Measurements from ENCODE around the gene DDX10.
"Not testable (repeated sequence)": the region's sequence is repeated elsewhere in the genome, so short reads cannot be mapped to it uniquely, and the experiment has no call there.

DDX10 gene

DNA sequence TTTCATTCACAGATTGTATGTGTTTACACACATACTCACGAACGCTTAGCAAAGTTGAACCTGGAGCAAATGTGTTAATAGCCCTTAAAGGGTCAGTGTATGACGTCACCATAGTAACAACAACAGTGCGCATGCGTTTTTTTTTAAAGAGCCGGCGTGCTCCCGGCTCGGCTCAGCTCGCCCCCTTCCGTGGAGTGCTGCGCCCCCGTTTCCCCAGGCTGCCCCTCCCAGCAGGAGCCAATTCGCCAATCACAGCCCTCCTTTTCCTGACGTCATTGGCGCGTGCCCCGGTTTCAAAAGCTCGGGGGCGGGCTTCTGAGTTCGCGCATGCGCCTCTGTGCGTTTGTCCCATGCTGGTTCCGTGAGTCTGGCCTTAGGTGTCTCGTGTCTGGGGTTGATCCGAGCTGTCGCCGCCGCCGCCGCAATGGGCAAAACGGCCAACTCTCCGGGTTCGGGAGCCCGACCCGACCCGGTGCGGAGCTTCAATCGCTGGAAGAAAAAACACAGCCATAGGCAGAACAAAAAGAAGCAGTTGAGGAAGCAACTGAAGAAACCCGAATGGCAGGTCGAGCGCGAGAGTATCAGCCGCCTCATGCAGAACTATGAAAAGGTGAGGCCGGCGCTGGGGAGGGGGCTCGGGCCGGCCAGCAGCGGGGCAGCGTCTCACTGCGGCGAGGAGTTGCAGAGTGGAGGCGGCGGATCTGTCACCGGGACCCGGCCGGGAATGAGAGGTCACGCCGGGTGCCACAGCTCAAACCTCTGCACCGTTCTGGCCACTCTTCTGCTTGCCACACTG lies at the start of gene DDX10:
TSS of gene DDX10 (plus strand) at position 340 of the 796 bp plus-strand sequence. CDS start at position 425, 85 bp downstream.
- peak; percentile 96 for DNase-seq (ENCODE audit: low read depth)

DNA sequence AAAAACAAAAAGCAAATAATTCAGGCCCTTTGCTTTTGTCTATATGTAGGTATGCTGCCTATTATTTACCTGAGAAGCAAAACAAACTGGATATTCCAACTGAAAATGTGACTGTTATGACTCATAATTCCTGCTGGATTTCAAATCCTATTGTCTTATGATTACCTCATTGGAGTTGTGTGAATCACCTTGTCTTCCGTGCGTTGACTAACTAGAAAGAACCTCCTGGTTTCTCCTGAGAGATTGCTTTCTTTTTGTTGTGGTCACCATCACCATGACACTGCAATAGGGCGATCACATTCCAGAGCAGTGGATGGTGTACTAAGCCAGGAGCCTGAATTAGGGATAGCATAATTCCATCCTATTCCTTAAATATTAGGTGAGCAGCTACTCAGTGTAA lies 48.3 kb upstream of the DDX10 start:
- no peak for DNase-seq (ENCODE audit: low read depth)

DNA sequence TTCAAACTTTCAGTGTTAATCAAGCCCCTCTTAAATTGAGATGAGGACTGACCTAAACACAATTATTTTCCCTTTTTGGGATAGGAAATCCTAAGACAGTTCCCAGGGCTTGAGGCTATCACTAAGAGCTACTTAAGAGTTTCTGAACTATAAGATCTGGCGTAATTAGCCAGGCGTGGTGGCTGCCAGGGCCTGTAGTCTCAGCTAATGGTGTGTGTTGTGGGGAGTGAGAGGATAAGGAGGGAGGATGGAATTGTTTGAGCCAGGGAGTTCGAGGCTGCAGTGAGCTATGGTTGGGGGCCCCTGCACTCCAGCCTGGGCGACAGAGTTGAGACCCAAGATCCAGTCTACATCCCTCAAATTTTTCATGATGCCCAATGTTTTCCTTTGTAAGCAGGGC lies 47.8 kb upstream of the DDX10 start:
- no peak for DNase-seq (ENCODE audit: low read depth)

DNA sequence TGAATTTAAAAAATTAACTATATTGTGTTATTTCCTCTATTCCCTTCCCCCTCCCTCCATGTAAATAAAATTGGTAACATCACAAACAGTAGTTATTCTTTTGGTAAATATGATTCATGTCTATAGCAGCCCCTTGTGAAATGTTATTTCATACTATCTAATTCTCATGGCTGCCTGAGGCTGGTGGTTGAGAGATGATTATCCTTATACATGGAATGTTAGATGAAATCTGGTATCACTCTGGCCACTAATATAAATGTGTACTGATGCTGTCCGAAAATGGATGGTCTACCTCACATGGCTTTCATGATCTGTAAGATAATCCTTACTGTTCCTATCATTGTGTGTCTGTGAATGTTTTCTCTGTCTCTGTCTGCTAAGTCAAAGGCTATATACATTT lies 46.3 kb upstream of the DDX10 start:
- DNase-seq (ENCODE audit: low read depth) = no peak

DNA sequence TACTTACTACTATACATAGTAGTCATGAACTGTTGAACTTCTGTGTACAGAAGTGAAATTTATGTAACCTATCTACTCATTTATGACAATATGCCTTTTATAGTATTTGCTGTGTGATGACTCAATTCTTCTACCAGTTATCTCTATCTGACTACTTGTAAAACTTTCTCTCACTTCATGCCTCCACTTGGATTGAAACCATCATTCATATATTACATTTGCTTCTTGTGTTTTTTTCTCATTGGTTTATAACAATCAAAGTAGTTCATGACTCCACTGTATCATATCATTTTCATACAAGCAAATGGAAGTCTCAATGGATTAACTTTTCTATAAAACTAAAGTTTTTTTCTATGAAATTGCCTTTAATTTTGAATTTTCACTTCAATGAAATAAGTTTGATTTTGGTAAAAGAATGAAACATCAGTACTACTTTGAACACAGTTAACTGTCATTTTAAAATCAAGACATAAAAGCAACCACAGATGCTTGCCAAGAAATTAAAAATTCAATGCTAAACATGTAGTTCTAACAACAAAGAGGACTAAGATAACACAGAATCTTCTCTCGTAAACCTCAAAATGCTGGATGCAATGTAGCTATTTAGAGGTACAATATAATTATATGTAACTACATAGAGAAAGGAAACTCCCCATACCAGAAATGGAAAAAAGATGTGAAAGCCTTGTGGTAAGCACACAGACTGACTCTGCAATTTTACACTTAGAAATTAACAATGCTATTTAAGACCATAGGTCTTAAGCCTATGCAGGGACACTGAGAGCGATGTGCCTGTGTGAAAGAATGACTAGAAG lies 43.7 kb upstream of the DDX10 start:
- DNase-seq (ENCODE audit: low read depth) = no peak

DNA sequence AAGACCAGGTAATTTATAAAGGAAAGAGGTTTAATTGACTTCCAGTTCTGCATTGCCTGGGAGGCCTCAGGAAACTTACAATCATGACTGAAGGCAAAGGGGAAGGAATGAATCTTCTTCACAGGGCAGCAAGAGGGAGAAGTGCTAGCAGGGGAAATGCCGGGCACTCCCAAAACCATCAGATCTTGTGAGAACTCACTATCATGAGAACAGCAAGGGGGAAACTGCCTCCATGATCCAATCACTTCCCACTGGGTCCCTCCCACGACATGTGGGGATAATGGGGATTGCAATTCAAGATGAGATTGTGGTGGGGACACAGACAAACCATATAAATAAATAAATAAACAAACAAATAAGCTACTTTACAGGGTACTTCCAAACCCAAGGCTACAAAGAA lies 42.5 kb upstream of the DDX10 start:
- no peak for DNase-seq (ENCODE audit: low read depth)

DNA sequence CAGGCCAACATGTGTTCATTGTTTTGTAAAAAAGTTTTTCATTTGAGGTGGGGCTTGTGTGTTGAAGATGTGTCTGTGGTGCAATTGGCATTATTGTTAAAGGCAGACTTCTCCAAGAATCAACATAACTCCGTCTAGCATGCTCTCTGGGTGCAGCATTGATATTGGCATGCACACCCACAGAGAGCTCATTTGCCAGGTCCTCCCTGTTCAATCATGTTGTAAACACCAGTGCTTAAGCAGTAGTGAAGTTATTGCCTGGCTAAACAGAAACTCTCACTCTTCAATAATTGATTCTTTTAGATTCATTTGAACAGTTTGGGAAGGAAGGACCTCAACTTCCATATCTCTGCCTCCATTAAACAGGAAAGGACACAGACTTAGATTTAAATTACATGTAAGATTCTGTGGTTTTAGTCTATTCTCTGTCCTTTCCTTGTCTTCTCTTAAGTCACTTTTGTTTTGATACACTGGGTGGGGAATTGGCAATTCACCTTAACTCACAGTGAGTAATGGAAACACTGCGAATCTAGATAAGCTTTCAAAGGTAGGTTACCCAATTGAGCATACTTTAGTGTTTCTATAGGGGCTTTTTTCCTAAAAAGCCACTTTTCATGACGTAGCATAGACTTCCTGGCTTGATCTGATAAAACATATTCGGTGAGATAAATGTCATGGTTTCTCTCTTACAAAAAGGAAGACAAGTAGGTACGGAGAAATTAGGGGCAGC lies 40.5 kb upstream of the DDX10 start:
- no peak for DNase-seq (ENCODE audit: low read depth)

DNA sequence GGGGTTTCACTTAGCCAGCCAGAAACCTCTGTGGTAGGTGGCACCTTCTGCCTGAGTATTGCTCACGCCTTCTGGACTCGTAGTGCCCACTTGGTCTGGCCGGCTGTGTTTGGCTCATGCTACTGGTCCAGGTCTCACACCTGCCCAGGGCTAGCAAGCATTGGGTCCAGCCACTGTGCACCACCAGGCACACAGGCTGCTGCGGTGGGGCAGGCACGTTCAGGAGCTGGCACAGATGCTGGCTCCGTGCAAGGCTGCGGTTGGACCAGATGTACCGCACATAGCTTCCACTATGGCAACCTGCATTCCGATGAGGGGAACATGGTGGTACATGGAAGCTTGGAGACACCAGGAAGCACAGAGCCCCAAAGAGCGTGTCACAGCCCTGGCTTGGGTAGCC lies 36.5 kb upstream of the DDX10 start:
- DNase-seq (ENCODE audit: low read depth) = no peak

DNA sequence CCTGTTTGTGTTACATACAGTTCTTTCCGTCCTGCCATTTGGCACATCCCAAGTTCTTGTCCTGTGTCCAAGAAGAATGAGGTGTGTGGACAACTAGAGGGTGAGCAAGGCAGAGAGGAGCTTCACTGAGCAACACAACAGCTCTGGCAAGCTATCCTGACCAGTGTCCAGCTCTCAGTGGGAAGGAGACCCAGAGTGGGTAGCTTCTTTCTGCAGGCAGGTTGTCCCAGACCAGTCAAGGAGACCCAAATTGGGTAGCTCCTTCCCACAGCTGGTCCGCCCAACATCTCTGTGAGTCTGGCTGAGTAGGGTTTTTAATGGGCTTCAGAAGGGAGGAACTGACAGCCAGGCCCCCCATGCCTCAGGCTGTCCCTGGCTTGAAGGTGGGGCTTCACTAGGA lies 36.1 kb upstream of the DDX10 start:
- DNase-seq (ENCODE audit: low read depth) = no peak

DNA sequence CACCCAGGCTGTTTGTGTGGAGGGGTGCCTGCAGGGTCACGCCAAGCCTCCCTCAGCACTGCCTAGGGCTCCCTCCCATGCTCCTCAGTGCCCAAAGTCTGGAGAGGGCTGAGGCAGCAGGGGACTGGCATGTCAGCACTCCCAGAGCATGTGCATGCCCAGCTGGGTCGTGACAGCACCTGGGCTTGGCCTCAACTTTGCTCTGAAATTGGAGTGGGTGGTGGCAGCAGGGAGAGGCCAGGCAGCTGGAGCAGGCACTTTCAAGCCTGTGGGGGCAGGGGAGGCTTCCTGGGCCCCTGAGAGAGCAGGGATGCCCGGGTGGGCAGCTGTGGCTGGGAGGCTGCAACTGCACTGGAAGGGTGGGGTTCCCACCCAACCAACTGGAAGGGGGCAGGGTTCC lies 35.6 kb upstream of the DDX10 start:
- DNase-seq (ENCODE audit: low read depth) = no peak

DNA sequence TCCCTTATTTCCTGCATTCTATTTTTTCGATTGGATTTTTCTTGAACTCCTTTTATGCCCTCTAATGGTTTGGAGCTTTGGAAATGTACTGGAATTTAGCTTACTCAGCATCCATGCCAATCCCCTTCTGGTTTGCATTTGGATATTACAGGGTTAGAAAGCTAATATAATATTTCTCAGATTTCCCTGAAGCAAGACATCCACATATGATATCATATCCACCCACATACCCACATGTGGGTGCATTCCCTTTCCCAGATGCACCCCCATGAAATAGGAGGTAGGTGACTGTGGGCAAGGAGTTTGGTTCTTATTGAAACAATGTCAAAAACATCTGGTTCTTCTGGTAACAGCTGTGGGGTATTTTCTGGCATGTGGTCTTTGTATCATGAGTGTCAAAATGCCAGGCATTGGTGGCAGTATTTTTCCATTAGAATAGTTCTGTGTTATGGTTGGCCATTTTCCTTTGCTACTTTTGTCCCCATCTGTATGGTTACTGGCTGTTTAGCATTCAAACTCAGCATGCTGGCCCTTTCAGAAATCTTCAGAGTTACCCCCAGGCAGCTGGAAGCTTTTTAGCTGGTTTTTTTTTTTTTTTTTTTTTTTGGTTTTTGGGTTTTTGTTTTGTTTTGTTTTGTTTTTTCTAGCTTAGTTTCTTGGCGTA lies 32.7 kb upstream of the DDX10 start:
- no peak for DNase-seq (ENCODE audit: low read depth)

DNA sequence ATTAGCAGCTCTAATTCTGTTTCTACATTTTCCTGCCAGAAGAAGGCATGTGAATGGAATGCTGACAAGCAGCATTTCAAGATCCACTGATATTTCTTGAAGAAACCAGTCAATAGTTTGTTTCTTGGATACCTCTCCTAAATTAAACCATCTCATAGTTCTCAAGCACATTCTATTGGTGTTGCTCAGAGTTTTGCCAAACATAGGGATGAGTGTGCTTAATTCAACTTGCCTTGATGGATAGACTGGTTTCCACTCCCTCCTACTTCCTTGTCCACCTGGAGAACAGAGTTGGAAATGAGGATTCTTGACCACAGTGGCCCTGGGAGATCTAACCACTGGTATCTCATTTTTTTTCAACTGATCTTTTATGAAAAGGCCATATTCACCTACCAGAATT lies 29.8 kb upstream of the DDX10 start:
- no peak for DNase-seq (ENCODE audit: low read depth)

DNA sequence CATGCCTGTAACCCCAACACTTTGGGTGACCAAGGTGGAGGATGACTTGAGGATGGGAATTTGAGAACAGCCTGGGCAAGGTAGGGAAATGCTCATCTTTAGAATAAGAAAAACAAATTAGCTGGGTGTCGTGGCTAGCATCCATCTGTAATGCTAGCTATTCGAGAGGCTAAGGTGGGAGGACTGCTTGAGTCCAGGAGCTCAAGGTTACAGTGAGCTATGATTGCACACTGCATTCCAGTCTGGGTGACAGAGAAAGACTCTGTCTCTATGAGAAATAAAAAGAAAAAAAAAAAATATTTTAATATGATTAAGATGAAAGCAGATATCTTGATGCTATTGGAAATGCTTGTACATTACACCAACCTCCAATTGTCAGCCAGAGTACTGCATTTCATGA lies 28.6 kb upstream of the DDX10 start:
- DNase-seq (ENCODE audit: low read depth) = no peak

DNA sequence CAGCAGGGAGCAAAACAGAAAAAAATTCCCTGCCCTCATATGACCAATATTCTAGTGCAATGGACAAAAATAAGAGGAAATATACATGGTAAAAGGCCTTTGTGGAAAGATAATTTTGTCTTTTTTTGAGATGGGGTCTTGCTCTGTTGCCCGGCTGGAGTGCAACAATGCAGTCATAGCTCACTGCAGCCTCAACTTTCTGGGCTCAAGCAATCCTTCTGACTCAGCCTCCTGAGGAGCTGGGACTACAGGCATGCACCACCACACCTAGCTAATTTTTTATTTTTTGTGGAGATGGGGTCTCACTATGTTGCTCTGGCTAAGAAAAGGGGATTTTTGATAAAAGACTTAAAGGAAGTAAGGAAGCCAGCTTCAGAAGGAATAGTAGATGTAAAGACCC lies 25.7 kb upstream of the DDX10 start:
- DNase-seq (ENCODE audit: low read depth) = no peak

DNA sequence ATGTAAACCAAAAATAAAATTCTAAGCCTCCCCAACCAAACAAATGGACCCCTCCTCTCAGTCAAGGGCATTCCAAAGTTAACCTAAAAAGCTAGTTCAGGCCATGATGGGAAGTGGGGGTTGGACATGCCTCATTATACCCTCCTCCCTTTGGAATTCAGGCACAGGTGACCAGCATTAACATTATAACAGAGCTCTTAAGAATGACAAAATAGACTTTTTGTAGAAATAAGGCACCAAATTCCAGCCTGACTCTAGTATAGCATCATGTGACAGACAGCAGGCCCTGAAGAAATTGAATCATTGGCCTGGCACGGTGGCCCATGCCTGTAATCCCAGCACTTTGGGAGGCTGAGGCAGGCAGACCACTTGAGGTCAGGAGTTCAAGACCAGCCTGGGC lies 23.1 kb upstream of the DDX10 start:
- DNase-seq (ENCODE audit: low read depth) = not testable (repeated sequence)

DNA sequence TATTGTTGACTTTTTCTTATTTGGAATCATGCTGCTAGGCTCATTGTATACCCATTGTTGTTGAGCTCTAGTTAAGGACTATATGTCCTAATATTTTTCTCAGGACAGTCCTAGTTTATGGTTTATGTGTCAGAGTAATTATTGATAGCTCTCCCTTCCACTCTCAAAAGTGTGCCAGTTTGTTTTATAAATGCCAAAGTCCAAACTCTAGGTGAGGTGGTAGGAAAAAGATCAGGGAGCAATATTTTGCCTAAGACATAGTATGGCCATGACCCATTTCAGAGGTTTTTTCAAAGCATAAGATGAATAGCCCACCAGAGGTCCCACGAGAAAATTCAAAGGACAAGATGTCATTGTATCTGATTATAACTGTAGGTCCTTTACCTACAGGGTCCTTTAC lies 20.9 kb upstream of the DDX10 start:
- no peak for DNase-seq (ENCODE audit: low read depth)

DNA sequence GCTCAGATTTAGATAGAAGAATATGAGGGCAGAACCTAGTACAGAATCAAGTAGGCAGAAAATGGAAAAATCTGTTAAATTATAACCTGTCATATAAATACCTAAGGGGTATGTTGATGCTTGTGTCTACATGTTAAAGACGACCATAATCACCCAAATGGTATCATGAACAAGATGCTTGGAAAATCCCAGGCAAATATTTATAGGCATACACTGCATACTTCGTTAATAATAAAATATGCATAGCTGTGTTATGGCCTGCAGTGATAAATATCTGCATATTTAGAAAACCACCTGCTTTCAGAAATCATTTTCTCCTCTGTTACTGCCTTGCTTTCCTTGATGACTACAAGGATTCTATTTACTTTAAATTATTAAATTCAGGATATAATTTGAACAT lies 18.9 kb upstream of the DDX10 start:
- DNase-seq (ENCODE audit: low read depth) = no peak

DNA sequence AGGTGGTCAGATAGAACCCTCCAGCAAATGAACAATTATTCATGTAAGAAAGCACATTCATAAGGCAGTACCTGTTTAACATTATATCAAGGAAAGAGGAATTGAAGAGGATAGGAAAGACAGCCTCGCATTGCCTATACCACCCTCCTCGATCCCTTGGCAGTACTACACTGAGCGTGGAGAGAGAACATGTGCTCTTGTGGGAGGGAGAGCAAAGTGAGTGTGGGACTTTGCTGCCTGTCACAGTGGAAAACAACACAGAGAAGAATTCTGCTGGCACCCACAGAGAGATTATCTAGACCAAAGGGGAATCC lies 17.5 kb upstream of the DDX10 start:
- no peak for DNase-seq (ENCODE audit: low read depth)

DNA sequence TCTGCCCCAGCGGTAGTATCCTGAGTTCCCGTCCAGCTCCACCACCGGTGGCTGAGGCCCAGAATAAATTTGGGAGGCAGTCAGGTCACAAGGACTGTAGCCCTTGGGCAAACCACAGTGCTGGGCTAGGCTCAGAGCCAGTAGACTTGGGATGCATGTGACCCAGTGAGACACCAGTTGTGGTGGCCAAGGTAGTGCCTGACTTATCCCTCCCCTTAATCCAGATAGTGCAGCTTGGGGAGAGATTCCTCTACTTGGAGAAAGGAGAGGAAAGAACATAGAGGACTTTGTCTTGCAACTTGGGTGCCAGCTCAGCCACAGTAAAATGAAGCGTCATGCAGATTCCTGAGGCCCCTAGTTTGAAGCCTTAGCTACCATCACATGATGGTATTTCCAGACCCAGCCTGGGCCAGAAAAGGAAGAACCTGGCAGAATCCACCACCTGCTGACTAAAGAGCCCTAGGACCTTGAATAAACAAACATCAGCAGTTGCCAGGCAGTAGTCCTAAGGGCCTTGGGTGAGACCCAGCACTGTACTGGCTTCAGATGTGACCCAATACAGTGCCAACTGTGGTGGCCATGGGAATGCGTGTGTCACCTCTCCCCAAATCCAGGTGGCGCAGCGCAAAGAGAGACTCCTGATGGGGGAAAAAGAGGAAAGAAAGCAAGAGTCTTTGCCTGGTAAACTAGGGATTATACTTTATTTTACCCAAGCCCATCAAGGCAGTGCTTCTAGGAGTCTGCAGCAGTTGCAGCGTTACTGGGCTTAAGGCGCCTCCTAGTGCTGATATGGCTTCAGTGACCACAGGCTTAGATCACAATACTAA lies 17.0 kb upstream of the DDX10 start:
- DNase-seq (ENCODE audit: low read depth) = peak; percentile 25

DNA sequence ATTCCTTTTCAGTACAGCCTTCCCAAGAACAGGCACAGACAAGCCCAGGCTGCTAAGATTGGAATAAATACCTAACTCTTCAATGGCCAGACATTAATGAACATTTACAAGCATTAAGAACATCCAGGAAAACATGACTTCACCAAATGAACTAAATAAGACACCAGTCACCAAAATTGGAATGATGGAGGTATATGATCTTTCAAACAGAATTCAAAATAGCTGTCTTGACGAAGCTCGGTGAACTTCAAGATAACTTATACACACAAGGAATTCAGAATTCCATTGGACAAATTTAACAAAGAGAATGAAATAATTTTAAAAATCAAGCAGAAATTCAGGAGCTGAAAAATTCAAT lies 16.4 kb upstream of the DDX10 start:
- no peak for DNase-seq (ENCODE audit: low read depth)

DNA sequence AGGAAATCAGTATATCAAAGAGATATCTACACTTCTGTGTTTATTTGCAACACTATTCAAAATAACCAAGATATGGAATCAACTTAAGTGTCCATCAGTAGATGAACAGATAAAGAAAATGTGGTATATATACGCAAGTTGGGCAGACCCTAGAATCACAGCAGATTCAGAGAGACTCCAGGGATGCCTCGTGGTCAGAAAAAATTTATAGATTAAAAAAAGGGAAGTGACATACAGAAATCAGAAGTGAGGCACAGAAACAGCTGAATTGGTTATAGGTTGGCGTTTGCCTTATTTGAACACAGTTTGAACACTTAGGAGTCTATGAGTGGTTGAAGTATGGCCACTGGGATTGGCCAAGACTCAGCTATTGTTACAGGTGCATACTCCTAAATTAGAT lies 10.8 kb upstream of the DDX10 start:
- DNase-seq (ENCODE audit: low read depth) = not testable (repeated sequence)
